HepG2 (cell line): ENCODE data around the gene ACE.

Source experiments
- ERF ChIP-seq: IDR thresholded peaks from 2 replicates; pipeline ENCODE4 v1.6.1; 2018; ENCODE audit warnings: missing biosample characterization, missing genetic modification reagents
- JUN ChIP-seq: sonication (generic); formaldehyde crosslinking; IDR thresholded peaks from 2 replicates; pipeline ENCODE4 v1.4.0; 2020; ENCODE audit warnings: mild to moderate bottlenecking, missing genetic modification reagents
- NFRKB ChIP-seq: fragments of 450-650 bp; IDR thresholded peaks from 2 replicates; pipeline ENCODE4 v1.6.1; 2017
- PPARG ChIP-seq: conservative IDR thresholded peaks from 2 replicates; pipeline ENCODE4 v1.6.1; 2016; ENCODE audit warnings: missing biosample characterization, missing genetic modification reagents
- TF ChIP-seq, protein P1 (sequence below): IDR thresholded peaks from 2 replicates; pipeline ENCODE4 v1.6.1; 2016

DNA sequence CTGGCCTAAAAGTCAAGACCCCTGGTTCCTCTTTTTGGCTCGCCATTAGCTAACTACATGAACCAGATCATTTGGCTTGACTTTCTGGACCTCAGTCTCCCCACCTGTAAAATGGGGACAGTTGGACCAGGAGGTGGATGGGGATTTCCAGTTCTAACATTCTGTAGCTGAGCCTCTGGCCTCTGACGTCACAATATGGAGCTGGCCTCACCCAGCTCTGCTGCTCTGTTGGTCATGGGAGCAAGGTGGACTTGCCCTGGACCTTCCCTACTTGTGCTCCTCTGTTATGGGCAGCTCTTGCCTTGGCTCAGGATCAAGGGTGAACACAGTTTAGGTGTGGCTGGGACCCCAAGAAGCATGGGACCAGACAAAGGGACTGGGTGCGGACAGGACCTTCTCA lies 29.8 kb downstream of the ACE start:
- TF ChIP-seq PPARG, result no peak
- TF ChIP-seq ERF (CRISPR knock-in tag), result no peak
- TF ChIP-seq JUN (CRISPR knock-in tag), result no peak
- TF ChIP-seq, protein P1, sequence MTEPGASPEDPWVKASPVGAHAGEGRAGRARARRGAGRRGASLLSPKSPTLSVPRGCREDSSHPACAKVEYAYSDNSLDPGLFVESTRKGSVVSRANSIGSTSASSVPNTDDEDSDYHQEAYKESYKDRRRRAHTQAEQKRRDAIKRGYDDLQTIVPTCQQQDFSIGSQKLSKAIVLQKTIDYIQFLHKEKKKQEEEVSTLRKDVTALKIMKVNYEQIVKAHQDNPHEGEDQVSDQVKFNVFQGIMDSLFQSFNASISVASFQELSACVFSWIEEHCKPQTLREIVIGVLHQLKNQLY (CRISPR knock-in tag), result no peak
- no peak for TF ChIP-seq NFRKB
